Stimulated activated naive CD4-positive, alpha-beta T cell treated with Interleukin-2 at 50 U/mL for 16 hours (primary cell): Measurements from ENCODE around the gene TENT5C.

ENCODE experiments used
- DNase-seq: peaks from one replicate; lab custom pipeline; 2025; lab: John Stamatoyannopoulos, UW

The TENT5C gene

GRCh38 chr1:117573386-117574023 is 32.3 kb upstream of the TENT5C start:
- no peak for DNase-seq

DNA sequence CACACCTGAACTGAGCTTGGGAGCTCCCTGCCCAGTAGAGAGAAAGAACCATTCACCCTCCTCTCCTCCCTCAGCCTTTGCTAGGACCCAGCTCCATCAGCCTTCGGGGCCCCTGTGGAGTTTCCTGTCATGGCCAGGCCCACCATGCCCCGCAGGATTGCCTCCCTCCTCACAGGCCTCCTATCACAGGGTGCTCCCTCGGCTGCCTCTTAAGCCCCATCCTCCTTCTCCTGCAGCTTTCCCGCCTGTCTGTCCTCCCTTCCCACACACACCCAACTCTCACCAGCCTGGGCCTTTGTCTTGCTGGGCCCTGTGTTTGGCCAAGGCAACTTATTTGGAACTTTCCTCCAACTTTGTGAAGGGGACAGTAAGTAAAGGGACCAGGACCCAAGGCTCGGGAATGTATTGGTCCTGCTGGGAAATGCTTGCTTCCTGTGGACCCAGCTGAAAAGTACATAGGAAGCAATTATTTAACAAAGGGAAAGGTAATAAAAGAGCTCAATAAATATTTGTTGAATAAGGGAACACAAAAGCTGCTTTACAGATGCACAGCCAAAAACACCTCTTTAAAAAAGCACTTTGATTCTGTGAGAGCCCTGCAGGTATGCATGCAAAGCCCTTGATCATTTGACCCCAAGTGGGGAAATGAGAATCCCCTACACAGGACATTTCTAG is 31.6 kb upstream of the TENT5C start:
- DNase-seq: no peak

DNA sequence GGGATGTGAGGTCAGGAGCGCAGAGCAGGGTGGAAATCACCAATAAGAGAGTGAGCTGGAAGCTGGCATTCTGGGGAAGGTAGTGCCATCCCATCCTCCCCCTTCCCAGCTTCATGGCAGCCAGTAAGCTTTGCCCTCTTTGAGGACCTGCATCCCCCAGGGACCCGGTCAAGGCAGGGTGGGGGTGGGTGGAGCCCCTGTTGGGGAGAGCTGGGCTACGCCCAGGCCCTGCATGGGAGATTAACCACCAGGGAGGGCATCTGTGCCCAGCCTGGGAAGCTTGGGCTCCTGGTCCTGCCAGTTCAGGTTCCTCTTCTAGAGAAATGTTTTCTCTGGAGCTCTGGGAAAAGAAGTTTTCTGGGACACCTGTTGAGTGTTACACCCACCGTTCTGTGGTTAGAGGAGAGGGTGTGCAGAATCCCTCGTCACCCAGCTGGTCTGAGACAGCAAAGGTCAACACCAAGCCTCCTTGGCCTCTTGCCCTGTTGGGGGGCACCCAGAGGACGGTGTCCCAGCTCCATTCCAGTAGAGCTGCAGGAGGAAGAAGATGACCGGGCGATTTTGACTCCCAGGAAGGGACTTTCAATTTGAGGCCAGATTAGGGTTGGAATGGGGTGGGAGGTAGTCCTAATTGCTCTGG is 30.1 kb upstream of the TENT5C start:
- no peak for DNase-seq

GRCh38 chr1:117576236-117576635 is 29.6 kb upstream of the TENT5C start:
- DNase-seq: no peak

- DNase-seq: no peak
Measured at GRCh38 chr1:117577191-117577885, 28.5 kb upstream of the TENT5C start.

DNA sequence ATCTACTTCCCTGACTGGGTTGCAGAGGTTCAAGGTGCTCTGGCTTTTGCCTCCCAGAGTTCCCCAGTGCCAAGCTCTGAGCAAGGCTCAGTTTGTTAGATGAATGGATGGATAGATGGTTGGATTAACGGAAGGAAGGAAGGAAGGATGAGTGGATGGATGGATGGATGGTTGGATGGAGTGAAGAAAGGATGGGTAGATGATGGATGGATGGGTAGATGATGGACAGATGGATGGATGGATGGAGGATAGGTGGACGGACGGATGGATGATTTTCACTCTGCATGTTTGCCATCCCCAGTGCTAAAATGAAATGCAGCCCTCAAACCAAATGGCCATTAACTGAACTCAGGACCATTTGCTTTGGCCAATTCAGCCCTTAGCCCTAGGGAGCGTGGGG is 27.4 kb upstream of the TENT5C start:
- DNase-seq: no peak

DNA sequence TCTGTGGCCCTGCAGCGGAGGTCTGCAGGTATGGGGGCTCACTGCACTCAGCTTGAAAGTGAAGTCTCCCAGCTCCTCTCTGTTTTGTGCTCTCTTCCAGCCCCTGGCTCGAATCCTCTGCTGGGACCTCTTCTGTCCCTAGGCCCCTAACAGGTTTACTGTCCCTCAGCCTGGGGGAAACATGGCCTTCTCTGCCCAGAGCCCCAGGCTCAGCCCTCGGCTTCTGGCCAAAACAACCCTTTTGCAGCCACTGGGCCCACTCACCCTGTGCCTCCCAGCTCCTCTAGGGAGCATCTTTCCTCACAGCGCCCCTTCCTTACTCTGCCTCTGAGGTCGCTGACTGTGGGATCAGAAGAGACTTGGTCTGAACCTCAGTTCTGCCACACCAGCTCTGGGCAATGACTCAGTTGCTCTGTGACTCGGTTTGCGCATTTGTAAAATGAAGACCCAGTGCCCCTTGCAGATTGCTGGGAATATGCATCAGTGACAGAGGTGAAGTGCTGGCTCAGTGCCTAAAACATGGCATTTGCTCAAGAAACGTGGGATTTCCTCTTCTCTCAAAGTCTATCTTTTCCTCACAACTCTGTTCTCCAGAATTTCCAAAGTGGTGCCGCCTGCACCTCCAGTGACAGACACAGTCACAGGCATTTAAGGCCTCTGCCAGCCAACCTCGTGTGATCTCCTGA is 26.5 kb upstream of the TENT5C start:
- DNase-seq: no peak

DNA sequence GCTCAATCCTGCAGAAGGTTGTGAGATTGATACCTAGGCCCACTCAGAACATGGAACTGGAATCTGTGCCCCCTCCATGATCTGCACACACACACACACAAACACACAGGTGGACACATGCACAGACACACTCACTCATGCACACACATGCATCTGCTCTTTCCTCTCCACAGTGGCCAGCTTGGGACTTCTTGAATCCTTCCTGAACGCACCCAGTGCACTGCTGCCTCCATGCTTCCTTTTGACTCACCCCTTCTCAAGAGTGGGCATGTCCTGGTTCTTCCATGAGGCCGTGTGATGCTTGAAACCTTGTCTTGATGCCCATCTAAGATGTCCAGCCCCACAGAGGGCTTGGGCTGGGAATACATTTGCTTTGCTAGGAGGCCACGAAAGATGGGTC is 25.4 kb upstream of the TENT5C start:
- no peak for DNase-seq

GRCh38 chr1:117580882-117581281 is 25.0 kb upstream of the TENT5C start:
- DNase-seq: no peak

DNA sequence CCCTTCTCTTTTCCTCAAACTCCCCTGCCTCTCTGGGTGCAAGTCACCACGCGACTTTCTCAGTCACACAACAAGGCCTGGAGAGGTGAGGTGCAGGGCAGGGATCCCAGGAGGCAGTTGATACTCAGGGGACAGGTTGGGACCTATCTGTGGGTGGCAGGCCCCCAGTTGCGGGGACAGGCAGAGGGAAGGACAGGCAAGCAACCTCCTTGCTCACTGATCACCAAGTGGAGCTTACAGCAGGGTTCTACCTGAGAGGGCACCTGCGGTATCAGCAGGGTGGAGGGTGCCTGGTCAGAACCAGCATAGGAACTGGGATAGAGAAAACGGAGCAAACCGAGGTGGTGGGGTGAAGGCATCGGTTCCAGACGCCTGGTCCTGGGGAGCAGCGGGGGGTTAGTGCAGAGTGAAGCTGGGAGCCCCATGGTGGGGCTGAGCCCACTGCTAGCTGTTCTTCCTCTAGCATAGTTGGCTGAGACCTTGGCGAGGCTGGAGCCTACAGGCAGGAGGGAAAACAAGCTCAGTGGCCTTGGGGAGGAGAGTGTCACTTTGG is 24.4 kb upstream of the TENT5C start:
- DNase-seq: no peak

DNA sequence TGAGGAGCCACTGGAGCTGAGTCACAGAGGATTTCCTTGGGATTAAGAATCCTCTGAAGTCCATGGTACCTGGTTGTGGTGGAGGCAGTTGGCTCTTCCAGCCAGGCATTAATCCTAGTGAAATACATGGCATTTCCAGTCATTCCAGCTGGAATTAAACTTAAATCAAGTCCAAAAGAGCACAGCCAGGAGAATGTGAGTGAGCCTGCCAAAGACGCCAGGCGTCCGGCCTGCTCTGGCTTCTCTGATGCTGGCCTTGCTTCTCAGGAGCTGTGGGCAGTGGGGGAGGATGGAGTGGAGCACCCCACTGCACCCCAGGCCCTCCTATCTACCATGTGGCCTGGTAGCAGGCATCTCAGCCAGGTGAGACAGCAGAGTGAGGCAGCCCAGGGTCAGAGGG is 23.4 kb upstream of the TENT5C start:
- no peak for DNase-seq

DNA sequence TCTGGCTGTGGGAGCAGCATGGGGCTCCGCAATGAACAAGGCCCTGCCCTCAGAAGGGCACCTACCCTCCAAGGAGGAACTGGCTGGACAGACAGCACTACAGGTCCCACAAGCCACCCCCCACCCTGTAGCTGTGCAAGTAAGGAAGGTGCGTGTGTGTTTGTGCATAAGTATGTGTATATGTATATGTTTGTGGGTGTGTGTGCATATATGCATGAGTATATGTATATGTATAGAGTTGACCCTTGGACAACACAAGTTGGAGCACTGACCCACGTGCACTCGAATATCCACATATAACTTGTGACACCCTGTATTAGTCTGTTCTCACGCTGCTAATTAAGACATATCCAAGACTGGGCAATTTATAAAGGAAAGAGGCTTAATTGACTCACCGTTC is 22.6 kb upstream of the TENT5C start:
- DNase-seq: no peak

- no peak for DNase-seq
Measured at GRCh38 chr1:117584181-117584580, 21.7 kb upstream of the TENT5C start.

- DNase-seq: no peak
Measured at GRCh38 chr1:117585086-117585485, 20.8 kb upstream of the TENT5C start.

DNA sequence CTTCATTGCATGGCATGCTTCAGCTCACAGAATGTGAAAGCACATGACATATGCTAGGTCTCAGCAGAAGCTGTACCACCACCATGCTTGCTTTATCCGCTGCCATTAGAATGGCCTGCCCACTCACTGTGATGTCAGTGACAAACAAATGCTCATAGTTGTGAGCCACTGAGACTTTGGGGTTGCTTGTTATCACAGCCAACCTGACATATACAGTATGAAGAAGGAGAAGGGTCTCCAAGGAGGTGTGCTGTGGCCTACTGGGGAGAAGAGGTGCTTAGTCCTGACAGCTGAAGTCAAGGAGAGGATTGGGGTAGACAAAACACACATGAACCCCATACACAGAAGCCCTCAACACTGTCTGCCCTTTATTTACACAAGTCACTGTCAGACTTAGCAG is 19.5 kb upstream of the TENT5C start:
- no peak for DNase-seq

- no peak for DNase-seq
Measured at GRCh38 chr1:117586747-117587498, 18.9 kb upstream of the TENT5C start.

- DNase-seq: no peak
Measured at GRCh38 chr1:117587499-117588356, 18.1 kb upstream of the TENT5C start.

DNA sequence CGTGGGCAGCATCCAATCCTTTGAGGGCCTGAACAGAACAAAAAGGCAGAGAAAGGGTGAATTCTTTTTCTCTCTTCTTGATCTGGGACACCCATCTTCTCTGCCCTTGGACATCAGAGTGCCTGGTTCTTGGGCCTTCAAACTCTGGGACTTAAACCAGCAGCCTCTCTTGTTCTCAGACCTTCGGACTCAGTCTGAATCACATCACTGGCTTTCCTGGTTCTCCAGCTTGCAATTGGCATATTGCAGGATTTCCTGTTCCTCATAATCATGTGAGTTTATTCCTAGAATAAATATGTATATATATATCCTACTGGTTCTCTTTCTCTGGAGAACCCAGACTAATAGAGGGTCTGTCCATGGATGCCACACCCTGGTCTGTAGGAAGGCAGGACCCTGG is 16.3 kb upstream of the TENT5C start:
- no peak for DNase-seq

GRCh38 chr1:117590273-117590925 is 15.4 kb upstream of the TENT5C start:
- DNase-seq: no peak

DNA sequence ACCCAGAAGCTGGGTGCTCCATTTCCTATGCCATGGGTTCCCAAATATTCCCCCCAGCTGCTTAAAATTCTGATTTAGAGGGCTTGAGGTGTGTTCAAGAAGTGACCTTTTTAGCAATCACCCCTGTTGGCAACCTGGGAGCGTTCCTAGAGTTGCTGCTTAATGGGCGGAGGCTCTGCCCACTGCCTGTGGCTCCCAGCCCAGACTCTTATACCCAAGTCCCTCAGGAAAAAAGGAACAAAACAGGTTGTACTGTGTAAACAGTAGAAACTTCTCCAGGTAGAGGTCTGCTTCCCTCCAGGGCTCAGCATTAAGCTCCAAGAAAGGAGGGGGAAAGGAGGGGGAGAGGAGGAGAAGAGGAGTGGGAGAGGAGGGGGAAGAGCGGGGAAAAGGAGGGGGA is 14.6 kb upstream of the TENT5C start:
- no peak for DNase-seq
